22Rv1 (cell line): ENCODE measurements around the gene MRPS24.

Experiments
- ZFX ChIP-seq: fragments of 450-650 bp; IDR thresholded peaks from 2 replicates; pipeline ENCODE4 v1.6.1; 2017; ENCODE audit warnings: antibody characterized with exemption, borderline replicate concordance
- TF ChIP-seq, protein P1 (sequence below): fragments of 450-650 bp; IDR thresholded peaks from 2 replicates; pipeline ENCODE4 v1.5.1; 2017; ENCODE audit warnings: mild to moderate bottlenecking

DNA sequence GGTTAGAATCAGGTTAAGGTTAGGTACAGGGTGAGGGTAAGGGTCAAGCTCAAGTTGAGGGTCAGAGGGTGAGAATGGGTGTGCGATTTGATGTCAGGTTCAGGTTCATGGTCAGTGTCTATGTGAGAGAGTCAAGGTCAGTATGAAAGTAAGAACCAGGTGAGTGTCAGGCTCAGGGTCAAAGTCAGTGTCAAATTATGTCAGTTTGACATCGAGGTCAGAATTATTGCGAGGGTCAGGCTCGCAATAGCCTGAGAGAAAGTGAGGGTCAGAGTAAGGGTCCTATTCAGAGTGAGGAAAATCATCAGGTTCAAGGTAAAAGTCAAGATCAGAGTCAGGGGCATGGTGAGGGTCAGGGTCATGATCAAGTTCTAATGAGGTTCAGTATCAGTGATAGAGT, 13.0 kb downstream of the MRPS24 start:
- TF ChIP-seq, protein P1, sequence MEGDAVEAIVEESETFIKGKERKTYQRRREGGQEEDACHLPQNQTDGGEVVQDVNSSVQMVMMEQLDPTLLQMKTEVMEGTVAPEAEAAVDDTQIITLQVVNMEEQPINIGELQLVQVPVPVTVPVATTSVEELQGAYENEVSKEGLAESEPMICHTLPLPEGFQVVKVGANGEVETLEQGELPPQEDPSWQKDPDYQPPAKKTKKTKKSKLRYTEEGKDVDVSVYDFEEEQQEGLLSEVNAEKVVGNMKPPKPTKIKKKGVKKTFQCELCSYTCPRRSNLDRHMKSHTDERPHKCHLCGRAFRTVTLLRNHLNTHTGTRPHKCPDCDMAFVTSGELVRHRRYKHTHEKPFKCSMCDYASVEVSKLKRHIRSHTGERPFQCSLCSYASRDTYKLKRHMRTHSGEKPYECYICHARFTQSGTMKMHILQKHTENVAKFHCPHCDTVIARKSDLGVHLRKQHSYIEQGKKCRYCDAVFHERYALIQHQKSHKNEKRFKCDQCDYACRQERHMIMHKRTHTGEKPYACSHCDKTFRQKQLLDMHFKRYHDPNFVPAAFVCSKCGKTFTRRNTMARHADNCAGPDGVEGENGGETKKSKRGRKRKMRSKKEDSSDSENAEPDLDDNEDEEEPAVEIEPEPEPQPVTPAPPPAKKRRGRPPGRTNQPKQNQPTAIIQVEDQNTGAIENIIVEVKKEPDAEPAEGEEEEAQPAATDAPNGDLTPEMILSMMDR: no peak
- TF ChIP-seq ZFX: no peak
